Pulmonary artery endothelial cell (primary cell): ENCODE measurements around the gene MBNL1. TPM values are rescaled to one million over a fixed set of nuclear protein-coding genes. Genes with fewer than 3 reads are reported as not detected.

Experiments
- DNase-seq: peaks from one replicate; pipeline ENCODE4 v3.0.0-alpha.2; 2011; ENCODE audit warnings: low read depth, low spot score
- total RNA-seq: library from RNA; depleted of rRNA; stranded (reverse); fragments of >200 nt; gene quantifications from 2 replicates; pipeline ENCODE4 v1.2.3, GENCODE V29; 2014

MBNL1 gene
- total RNA-seq, 1 donor from 2014 or later, result 361 TPM

GRCh38 chr3:152471814-152472671, 203.3 kb downstream of the MBNL1 start:
- no peak for DNase-seq

- no peak for DNase-seq
Measured at GRCh38 chr3:152472672-152472954, 203.9 kb downstream of the MBNL1 start.

GRCh38 chr3:152474585-152474984, 205.9 kb downstream of the MBNL1 start:
- DNase-seq, result no peak

GRCh38 chr3:152477422-152477821, 208.7 kb downstream of the MBNL1 start:
- no peak for DNase-seq

GRCh38 chr3:152480282-152480953, 211.7 kb downstream of the MBNL1 start:
- no peak for DNase-seq

GRCh38 chr3:152486364-152486763, 217.6 kb downstream of the MBNL1 start:
- no peak for DNase-seq

- no peak for DNase-seq
Measured at GRCh38 chr3:152488449-152488848, 219.7 kb downstream of the MBNL1 start.

- no peak for DNase-seq
Measured at GRCh38 chr3:152491922-152492321, 223.2 kb downstream of the MBNL1 start.

GRCh38 chr3:152496286-152496685, 227.6 kb downstream of the MBNL1 start:
- DNase-seq, result no peak

- DNase-seq, result no peak
Measured at GRCh38 chr3:152496716-152497115, 228.0 kb downstream of the MBNL1 start.

- DNase-seq, result no peak
Measured at GRCh38 chr3:152497457-152497856, 228.7 kb downstream of the MBNL1 start.

- DNase-seq, result no peak
Measured at GRCh38 chr3:152497890-152498289, 229.2 kb downstream of the MBNL1 start.

GRCh38 chr3:152499791-152500385, 231.2 kb downstream of the MBNL1 start:
- DNase-seq, result no peak

GRCh38 chr3:152505926-152506325, 237.2 kb downstream of the MBNL1 start:
- no peak for DNase-seq

- DNase-seq, result no peak
Measured at GRCh38 chr3:152508705-152509104, 240.0 kb downstream of the MBNL1 start.

GRCh38 chr3:152511904-152512303, 243.2 kb downstream of the MBNL1 start:
- no peak for DNase-seq

GRCh38 chr3:152513301-152513960, 244.7 kb downstream of the MBNL1 start:
- no peak for DNase-seq
